Suprapubic skin (tissue), 4 donors: ENCODE data around the gene ZNF17.

Experiments used
- EP300 ChIP-seq: sonication (generic); formaldehyde crosslinking; IDR thresholded peaks from one replicate; pipeline ENCODE4 v1.6.1; 2017; ENCODE audit warnings: antibody characterized with exemption
- POLR2A ChIP-seq, 2 donors: fragments of 450-650 bp; IDR thresholded peaks; one replicate each; pipeline ENCODE4 v1.6.1; 2017; ENCODE audit warnings: antibody characterized with exemption in 2 of 2, mild to moderate bottlenecking in 2 of 2, moderate library complexity in 2 of 2
- POLR2AphosphoS5 ChIP-seq, 3 donors: sonication (generic); formaldehyde crosslinking; IDR thresholded peaks; one replicate each; pipeline ENCODE4 v1.6.1; 2017; ENCODE audit warnings: antibody characterized with exemption in 3 of 3
- TF ChIP-seq, protein P1 (sequence below), 2 donors: fragments of 200-600 bp in 1 of 2; fragments of 450-650 bp in 1 of 2; sonication (generic) in 1 of 2; IDR thresholded peaks; one replicate each; pipeline ENCODE4 v1.5.1; 2016 to 2019; ENCODE audit warnings: antibody characterized with exemption in 2 of 2, mild to moderate bottlenecking in 1 of 2, moderate library complexity in 1 of 2

DNA sequence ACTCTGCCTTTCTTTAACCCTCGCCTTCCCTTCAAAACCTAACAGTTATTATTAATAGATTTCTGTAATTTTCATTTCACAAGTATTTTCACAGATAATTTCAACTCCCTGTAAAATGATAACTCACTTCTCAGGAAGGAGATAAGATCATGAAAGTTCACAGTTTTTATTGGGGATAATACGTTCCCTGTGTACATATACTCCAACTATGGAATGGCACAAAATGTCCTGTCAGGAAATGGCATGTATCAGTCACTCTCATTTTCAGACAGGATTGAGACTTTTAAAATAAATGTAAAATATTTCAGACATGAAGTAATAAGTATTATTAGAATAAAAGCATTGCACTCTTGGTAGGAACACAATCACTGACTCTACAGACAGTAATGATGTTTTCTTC, 48.5 kb upstream of the ZNF17 start:
- TF ChIP-seq, protein P1, sequence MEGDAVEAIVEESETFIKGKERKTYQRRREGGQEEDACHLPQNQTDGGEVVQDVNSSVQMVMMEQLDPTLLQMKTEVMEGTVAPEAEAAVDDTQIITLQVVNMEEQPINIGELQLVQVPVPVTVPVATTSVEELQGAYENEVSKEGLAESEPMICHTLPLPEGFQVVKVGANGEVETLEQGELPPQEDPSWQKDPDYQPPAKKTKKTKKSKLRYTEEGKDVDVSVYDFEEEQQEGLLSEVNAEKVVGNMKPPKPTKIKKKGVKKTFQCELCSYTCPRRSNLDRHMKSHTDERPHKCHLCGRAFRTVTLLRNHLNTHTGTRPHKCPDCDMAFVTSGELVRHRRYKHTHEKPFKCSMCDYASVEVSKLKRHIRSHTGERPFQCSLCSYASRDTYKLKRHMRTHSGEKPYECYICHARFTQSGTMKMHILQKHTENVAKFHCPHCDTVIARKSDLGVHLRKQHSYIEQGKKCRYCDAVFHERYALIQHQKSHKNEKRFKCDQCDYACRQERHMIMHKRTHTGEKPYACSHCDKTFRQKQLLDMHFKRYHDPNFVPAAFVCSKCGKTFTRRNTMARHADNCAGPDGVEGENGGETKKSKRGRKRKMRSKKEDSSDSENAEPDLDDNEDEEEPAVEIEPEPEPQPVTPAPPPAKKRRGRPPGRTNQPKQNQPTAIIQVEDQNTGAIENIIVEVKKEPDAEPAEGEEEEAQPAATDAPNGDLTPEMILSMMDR (IDR thresholded peaks at IDR 0.05) = no peak
- TF ChIP-seq POLR2AphosphoS5 (IDR thresholded peaks at IDR 0.05) (no peak), POLR2A (IDR thresholded peaks at IDR 0.05) (no peak), EP300 (no peak)
